Endothelial cell (in vitro differentiated cells): Measurements from ENCODE around the gene CRYBB2. TPM values are rescaled to one million over a fixed set of nuclear protein-coding genes. Genes with fewer than 3 reads are reported as not detected.
"Not testable (repeated sequence)": the region's sequence is repeated elsewhere in the genome, so short reads cannot be mapped to it uniquely, and the experiment has no call there.

Experiments used
- DNase-seq: peaks from one replicate; pipeline ENCODE4 v3.0.0; 2021; ENCODE audit warnings: low spot score
- H3K27ac Mint-ChIP-seq: one replicate; pipeline ENCODE4 v1.8.0; 2021; ENCODE audit warnings: mixed read lengths, inconsistent platforms; ENCODE audit not compliant: unreplicated experiment
- H3K27me3 Mint-ChIP-seq: one replicate; pipeline ENCODE4 v1.8.0; 2021; ENCODE audit warnings: mild to moderate bottlenecking, moderate library complexity, mixed read lengths, inconsistent platforms; ENCODE audit not compliant: unreplicated experiment
- H3K36me3 Mint-ChIP-seq: one replicate; pipeline ENCODE4 v1.8.0; 2021; ENCODE audit warnings: mild to moderate bottlenecking, low read depth, mixed read lengths, inconsistent platforms; ENCODE audit not compliant: unreplicated experiment
- H3K4me1 Mint-ChIP-seq: one replicate; pipeline ENCODE4 v1.8.0; 2021; ENCODE audit warnings: mild to moderate bottlenecking, mixed read lengths, inconsistent platforms; ENCODE audit not compliant: unreplicated experiment
- H3K4me3 Mint-ChIP-seq: one replicate; pipeline ENCODE4 v1.8.0; 2021; ENCODE audit warnings: mild to moderate bottlenecking, mixed read lengths, inconsistent platforms; ENCODE audit not compliant: unreplicated experiment
- H3K9me3 Mint-ChIP-seq: one replicate; pipeline ENCODE4 v1.8.0; 2021; ENCODE audit warnings: mixed read lengths, inconsistent platforms; ENCODE audit not compliant: unreplicated experiment
- CTCF ChIP-seq: fragments of 200-600 bp; sonication (generic); IDR thresholded peaks from one replicate; pipeline ENCODE4 v1.5.0; 2021; ENCODE audit warnings: antibody characterized with exemption; ENCODE audit not compliant: unreplicated experiment
- total RNA-seq: library from RNA; stranded (reverse); fragmentation: NEBNext Ultra II Directional; extraction: Animal tissue kit (Norgen Biotek cat#: 25700); gene quantifications from one replicate; pipeline ENCODE4 v1.2.1, GENCODE V29; 2021; ENCODE audit not compliant: unreplicated experiment

The CRYBB2 gene
- total RNA-seq, 1 donor from 2014 or later: 1.9 TPM

GRCh38 chr22:25228822-25229221 is 9.4 kb downstream of the CRYBB2 start:
- peaks cover 4% of the 10 kb centered on the region for H3K36me3 Mint-ChIP-seq
- H3K27me3 Mint-ChIP-seq: peaks cover 3% of the 10 kb centered on the region
- no peak overlapping the region for H3K4me3 Mint-ChIP-seq
- no peak overlapping the region for H3K27ac Mint-ChIP-seq
- H3K4me1 Mint-ChIP-seq: no peaks in the 10 kb centered on the region
- no peak for TF ChIP-seq CTCF
- no peak for DNase-seq
- no peaks in the 10 kb centered on the region for H3K9me3 Mint-ChIP-seq

- H3K36me3 Mint-ChIP-seq, H3K27me3 Mint-ChIP-seq, H3K9me3 Mint-ChIP-seq, H3K4me1 Mint-ChIP-seq, H3K27ac Mint-ChIP-seq, DNase-seq, H3K4me3 Mint-ChIP-seq: not testable (repeated sequence)
Measured at GRCh38 chr22:25230760-25231159, 11.3 kb downstream of the CRYBB2 start.

GRCh38 chr22:25232301-25232700 is 12.9 kb downstream of the CRYBB2 start:
- Mint-ChIP-seq H3K4me3 (no peak overlapping the region), H3K36me3 (peaks cover 4% of the 10 kb centered on the region), H3K27me3 (peaks cover 2% of the 10 kb centered on the region), H3K4me1 (no peaks in the 10 kb centered on the region), H3K9me3 (no peaks in the 10 kb centered on the region), H3K27ac (no peak overlapping the region)
- TF ChIP-seq CTCF: no peak
- DNase-seq: no peak

GRCh38 chr22:25233706-25234105 is 14.3 kb downstream of the CRYBB2 start:
- not testable (repeated sequence) for H3K27me3 Mint-ChIP-seq, DNase-seq, H3K36me3 Mint-ChIP-seq, H3K9me3 Mint-ChIP-seq, H3K4me3 Mint-ChIP-seq, H3K27ac Mint-ChIP-seq, H3K4me1 Mint-ChIP-seq

- peaks cover 2% of the 10 kb centered on the region for H3K27me3 Mint-ChIP-seq
- TF ChIP-seq CTCF: peak; percentile 68
- no peak overlapping the region for H3K27ac Mint-ChIP-seq
- H3K9me3 Mint-ChIP-seq: no peaks in the 10 kb centered on the region
- no peaks in the 10 kb centered on the region for H3K4me1 Mint-ChIP-seq
- DNase-seq: peak; percentile 95
- no peak overlapping the region for H3K4me3 Mint-ChIP-seq
- peaks cover 4% of the 10 kb centered on the region for H3K36me3 Mint-ChIP-seq
Measured at GRCh38 chr22:25235547-25236290, 16.3 kb downstream of the CRYBB2 start.

GRCh38 chr22:25236417-25236816 is 17.0 kb downstream of the CRYBB2 start:
- H3K27ac Mint-ChIP-seq: no peak overlapping the region
- H3K9me3 Mint-ChIP-seq: no peaks in the 10 kb centered on the region
- TF ChIP-seq CTCF: no peak
- no peak for DNase-seq
- H3K4me3 Mint-ChIP-seq: no peak overlapping the region
- no peaks in the 10 kb centered on the region for H3K4me1 Mint-ChIP-seq
- H3K27me3 Mint-ChIP-seq: peaks cover 2% of the 10 kb centered on the region
- H3K36me3 Mint-ChIP-seq: peaks cover 4% of the 10 kb centered on the region
